ENCODE measurements around the gene SSTR5. TPM values are rescaled to one million over a fixed set of nuclear protein-coding genes. Genes with fewer than 3 reads are reported as not detected.

Gene SSTR5
- total RNA-seq, 6 donors from 2014 or later = not detected

DNA sequence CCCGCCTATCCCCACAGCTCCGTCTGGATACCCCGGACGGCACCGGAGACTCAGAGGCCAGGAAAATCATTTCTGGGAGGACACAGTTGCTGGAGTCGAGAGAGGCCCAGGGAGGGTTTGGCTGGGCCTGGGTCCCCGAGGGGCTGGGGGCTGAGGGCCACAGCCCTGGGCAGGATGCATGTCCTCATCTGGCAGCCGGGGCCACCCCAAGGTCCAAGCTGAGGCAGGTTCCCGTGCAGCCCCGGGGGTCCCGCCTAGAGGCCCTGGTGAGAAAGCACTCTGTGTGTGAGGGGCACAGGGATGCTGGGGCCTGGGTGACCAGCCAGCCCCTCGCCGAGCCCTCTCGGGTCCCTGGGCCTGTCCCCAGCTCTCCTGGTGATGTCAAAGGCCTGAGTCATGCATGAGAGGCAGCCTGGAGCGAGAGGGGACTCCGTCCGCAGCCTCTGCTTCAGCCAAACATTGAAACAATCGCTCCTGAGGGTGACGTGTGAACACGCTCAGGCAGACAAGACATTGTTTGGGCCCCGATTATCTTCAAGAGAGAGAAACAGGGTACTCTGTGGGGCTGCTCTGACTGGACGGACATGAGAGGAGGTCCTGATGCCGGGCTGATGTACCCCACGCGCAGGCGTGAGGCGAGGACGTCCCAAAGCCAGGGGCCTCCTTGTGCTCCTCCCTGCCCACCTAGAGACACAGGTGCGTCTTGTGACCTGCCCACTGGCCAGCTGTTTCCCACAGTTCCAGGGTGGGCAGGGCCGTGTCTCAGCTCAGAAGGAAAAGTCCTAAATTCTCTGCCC is 49.3 kb downstream of the SSTR5 start:
- DNase-seq (peak in 1 of 2 donors; percentile 70), ATAC-seq (ENCODE audit: low FRiP score in 2 of 2) (no peak)
- Histone ChIP-seq H3K4me1 (no peaks in the 10 kb centered on the region), H3K27me3 (peaks cover 0 to 6% (median 0%) of the 10 kb centered on the region in 4 donors), H3K27ac (no peak overlapping the region), H3K9me3 (no peaks in the 10 kb centered on the region), H3K4me3 (no peak overlapping the region), H3K36me3 (no peaks in the 10 kb centered on the region)
- WGBS, 2 donors = 78 to 79% methylated on average over 24 to 26 of the region's 30 CpGs
- TF ChIP-seq POLR2AphosphoS5 (IDR thresholded peaks at IDR 0.05) = no peak
- TF ChIP-seq POLR2A (IDR thresholded peaks at IDR 0.05) = no peak
- TF ChIP-seq, protein P1, sequence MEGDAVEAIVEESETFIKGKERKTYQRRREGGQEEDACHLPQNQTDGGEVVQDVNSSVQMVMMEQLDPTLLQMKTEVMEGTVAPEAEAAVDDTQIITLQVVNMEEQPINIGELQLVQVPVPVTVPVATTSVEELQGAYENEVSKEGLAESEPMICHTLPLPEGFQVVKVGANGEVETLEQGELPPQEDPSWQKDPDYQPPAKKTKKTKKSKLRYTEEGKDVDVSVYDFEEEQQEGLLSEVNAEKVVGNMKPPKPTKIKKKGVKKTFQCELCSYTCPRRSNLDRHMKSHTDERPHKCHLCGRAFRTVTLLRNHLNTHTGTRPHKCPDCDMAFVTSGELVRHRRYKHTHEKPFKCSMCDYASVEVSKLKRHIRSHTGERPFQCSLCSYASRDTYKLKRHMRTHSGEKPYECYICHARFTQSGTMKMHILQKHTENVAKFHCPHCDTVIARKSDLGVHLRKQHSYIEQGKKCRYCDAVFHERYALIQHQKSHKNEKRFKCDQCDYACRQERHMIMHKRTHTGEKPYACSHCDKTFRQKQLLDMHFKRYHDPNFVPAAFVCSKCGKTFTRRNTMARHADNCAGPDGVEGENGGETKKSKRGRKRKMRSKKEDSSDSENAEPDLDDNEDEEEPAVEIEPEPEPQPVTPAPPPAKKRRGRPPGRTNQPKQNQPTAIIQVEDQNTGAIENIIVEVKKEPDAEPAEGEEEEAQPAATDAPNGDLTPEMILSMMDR (IDR thresholded peaks at IDR 0.05) = no peak
- no peak for TF ChIP-seq EP300 (IDR thresholded peaks at IDR 0.05)

DNA sequence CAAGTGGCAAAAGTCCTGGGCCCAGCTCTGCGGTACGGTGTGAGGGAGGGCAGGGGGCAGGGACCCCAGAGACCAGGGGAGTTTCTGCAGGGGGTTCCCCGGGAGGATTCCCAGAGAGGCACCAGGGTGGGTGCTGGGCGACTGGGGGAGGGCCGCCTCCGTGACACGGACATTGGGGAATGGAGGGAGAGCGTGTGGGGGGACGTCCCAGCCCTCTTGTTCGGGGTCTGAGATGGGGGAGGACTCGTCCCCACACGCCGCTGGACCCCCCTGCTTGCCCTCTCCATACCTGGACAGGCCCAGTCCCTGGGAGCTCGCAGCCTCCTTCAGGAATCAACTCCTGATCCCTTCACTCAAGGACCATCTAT is 49.8 kb downstream of the SSTR5 start:
- no peak overlapping the region for H3K27ac ChIP-seq
- H3K9me3 ChIP-seq = no peaks in the 10 kb centered on the region
- WGBS, 2 donors = 79 to 83% methylated on average over 8 to 14 of the region's 14 CpGs
- ATAC-seq (ENCODE audit: low FRiP score in 2 of 2) (no peak), DNase-seq (peak in 1 of 2 donors; percentile 66)
- H3K27me3 ChIP-seq = peaks cover 0 to 6% (median 0%) of the 10 kb centered on the region in 4 donors
- TF ChIP-seq EP300 (IDR thresholded peaks at IDR 0.05) (no peak), POLR2AphosphoS5 (IDR thresholded peaks at IDR 0.05) (no peak), POLR2A (IDR thresholded peaks at IDR 0.05) (no peak)
- TF ChIP-seq, protein P1 (IDR thresholded peaks at IDR 0.05) = no peak
- no peak overlapping the region for H3K4me3 ChIP-seq
- no peaks in the 10 kb centered on the region for H3K36me3 ChIP-seq
- H3K4me1 ChIP-seq = no peaks in the 10 kb centered on the region

DNA sequence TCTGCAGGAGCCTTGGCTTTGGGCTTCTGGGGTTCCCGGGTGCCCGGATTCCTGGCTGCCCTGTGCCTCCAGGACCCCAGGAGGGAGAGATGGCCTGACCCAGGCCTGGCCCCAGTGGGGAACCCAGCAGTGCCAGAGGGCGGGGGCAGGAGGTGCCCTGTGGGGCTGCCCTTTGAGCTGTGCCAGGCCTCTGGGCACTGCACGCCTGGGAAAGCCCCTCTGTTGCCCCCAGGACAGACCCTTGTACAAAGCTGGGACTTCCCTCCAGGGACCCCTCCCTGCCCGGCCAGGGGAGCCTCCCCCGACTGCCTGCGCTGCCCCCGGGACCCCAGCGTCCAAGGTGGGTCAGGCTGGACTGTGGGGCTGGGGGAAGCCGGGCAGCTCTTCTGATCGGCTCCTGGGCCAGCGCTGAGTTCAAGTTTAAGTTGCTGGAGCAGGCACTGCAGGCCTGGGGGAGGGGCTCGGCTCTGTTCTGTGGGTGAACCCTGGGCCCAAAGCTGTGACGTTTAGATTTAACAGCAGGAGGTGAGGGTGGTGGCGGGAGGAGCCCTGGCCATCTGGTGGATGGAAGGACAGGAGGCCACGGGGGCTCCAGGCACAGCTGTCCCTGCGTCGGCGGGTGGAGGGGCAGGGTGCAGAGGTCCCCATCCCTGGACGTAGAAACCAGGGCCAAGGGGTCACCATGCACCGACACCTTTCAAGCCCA is 51.1 kb downstream of the SSTR5 start:
- WGBS, 2 donors = 60 to 64% methylated on average over 9 to 10 of the region's 21 CpGs
- Histone ChIP-seq H3K27ac (no peak overlapping the region), H3K9me3 (no peaks in the 10 kb centered on the region), H3K27me3 (no peaks in the 10 kb centered on the region), H3K4me1 (no peaks in the 10 kb centered on the region), H3K4me3 (no peak overlapping the region), H3K36me3 (no peaks in the 10 kb centered on the region)
- DNase-seq = peak in 1 of 2 donors; percentile 65
- TF ChIP-seq POLR2AphosphoS5 (IDR thresholded peaks at IDR 0.05) (no peak), POLR2A (IDR thresholded peaks at IDR 0.05) (no peak), EP300 (IDR thresholded peaks at IDR 0.05) (no peak)
- TF ChIP-seq, protein P1 (IDR thresholded peaks at IDR 0.05) = no peak
- ATAC-seq (ENCODE audit: low FRiP score in 2 of 2) = no peak

DNA sequence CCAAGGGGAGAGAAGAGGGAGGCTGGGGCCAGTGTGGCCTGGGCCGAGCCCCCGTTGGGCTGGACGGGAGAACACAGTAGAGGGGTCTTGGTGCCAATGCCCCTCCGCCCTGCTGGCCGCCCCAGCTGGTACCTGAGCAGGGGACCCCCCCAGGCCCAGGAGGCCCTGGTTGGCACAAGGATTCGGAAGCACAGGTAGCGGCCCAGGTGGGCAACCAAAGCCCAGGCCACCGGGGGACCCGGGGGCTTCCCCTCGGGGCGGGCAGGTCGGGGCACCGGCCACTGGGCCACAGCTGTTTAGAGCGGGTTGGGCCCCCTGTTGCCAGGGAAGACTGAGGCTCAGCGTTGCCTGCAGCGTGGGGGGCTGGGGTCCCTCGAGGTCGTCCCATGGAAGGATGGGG is 51.7 kb downstream of the SSTR5 start:
- no peak overlapping the region for H3K27ac ChIP-seq
- no peak for ATAC-seq (ENCODE audit: low FRiP score in 2 of 2)
- H3K27me3 ChIP-seq = no peaks in the 10 kb centered on the region
- WGBS, 2 donors = 91% methylated on average over 18 of the region's 18 CpGs; no CpG with 5 or more reads in 1 of the 2 donors
- H3K9me3 ChIP-seq = no peaks in the 10 kb centered on the region
- DNase-seq = peak in 1 of 2 donors; percentile 76
- no peak for TF ChIP-seq EP300 (IDR thresholded peaks at IDR 0.05)
- no peak for TF ChIP-seq POLR2A (IDR thresholded peaks at IDR 0.05)
- TF ChIP-seq, protein P1 (IDR thresholded peaks at IDR 0.05) = no peak
- TF ChIP-seq POLR2AphosphoS5 (IDR thresholded peaks at IDR 0.05) = no peak
- no peak overlapping the region for H3K4me3 ChIP-seq
- H3K4me1 ChIP-seq = no peaks in the 10 kb centered on the region
- no peaks in the 10 kb centered on the region for H3K36me3 ChIP-seq

Data from upper lobe of left lung (tissue), 6 donors.